Endothelial cell of umbilical vein (primary cell): ENCODE measurements around the gene UCK1.
"Not testable (repeated sequence)": the region's sequence is repeated elsewhere in the genome, so short reads cannot be mapped to it uniquely, and the experiment has no call there.

Source experiments
- GATA2 ChIP-seq: IDR thresholded peaks from 2 replicates; pipeline ENCODE4 v1.7.0; 2011; ENCODE audit warnings: low read depth, mild to moderate bottlenecking, moderate library complexity, mixed read lengths, low read length; ENCODE audit not compliant: insufficient read length, insufficient read depth
- JUN ChIP-seq: IDR thresholded peaks from 2 replicates; pipeline ENCODE4 v1.6.1; 2011; ENCODE audit warnings: borderline replicate concordance, low read depth; ENCODE audit not compliant: insufficient read length, insufficient read depth
- POLR2A ChIP-seq: IDR thresholded peaks from 2 replicates; pipeline ENCODE4 v1.6.1; 2012; ENCODE audit warnings: low read depth, mild to moderate bottlenecking, control low read depth, low read length
- POLR2AphosphoS5 ChIP-seq: IDR thresholded peaks from 2 replicates; pipeline ENCODE4 v1.6.1; 2012; ENCODE audit warnings: low read depth, mild to moderate bottlenecking, control low read depth, low read length, moderate library complexity; ENCODE audit not compliant: insufficient read depth
- TF ChIP-seq, protein P1 (sequence below): IDR thresholded peaks from 2 replicates; pipeline ENCODE4 v1.6.1; 2011; ENCODE audit not compliant: insufficient read depth, insufficient read length
- TF ChIP-seq, protein P2 (sequence below), 2 donors: IDR thresholded peaks; 1 replicate in 1 of 2; 2 replicates in 1 of 2; pipeline ENCODE4 v1.5.1; 2011; ENCODE audit warnings: low read length in 2 of 2, mild to moderate bottlenecking in 2 of 2, moderate library complexity in 2 of 2, control low read depth in 1 of 2, inconsistent platforms in 1 of 2, low read depth in 1 of 2; ENCODE audit not compliant: insufficient read depth in 1 of 2; ENCODE audit errors: extremely low read depth in 1 of 2

DNA sequence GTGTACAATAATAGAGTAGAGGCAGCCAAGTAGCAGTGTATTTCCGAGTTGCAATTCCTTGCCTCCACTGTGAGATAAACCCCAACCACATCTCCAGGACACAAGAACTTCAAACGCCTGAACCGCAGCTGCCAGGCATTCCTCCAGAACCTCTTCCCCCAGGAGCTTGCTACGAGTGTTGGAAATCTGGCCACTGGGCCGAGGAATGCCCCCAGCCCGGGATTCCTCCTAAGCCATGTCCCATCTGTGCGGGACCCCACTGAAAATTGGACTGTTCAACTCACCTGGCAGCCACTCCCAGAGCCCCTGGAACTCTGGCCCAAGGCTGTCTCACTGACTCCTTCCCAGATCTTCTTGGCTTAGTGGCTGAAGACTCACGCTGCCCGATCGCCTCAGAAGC is 18.1 kb upstream of the UCK1 start:
- TF ChIP-seq, protein P1, sequence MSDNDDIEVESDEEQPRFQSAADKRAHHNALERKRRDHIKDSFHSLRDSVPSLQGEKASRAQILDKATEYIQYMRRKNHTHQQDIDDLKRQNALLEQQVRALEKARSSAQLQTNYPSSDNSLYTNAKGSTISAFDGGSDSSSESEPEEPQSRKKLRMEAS, result not testable (repeated sequence)
- TF ChIP-seq POLR2AphosphoS5, POLR2A, JUN, GATA2: not testable (repeated sequence)
- TF ChIP-seq, protein P2, sequence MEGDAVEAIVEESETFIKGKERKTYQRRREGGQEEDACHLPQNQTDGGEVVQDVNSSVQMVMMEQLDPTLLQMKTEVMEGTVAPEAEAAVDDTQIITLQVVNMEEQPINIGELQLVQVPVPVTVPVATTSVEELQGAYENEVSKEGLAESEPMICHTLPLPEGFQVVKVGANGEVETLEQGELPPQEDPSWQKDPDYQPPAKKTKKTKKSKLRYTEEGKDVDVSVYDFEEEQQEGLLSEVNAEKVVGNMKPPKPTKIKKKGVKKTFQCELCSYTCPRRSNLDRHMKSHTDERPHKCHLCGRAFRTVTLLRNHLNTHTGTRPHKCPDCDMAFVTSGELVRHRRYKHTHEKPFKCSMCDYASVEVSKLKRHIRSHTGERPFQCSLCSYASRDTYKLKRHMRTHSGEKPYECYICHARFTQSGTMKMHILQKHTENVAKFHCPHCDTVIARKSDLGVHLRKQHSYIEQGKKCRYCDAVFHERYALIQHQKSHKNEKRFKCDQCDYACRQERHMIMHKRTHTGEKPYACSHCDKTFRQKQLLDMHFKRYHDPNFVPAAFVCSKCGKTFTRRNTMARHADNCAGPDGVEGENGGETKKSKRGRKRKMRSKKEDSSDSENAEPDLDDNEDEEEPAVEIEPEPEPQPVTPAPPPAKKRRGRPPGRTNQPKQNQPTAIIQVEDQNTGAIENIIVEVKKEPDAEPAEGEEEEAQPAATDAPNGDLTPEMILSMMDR (IDR thresholded peaks at IDR 0.05; ENCODE audit: extremely low read depth in 1 of 2, insufficient read depth in 1 of 2, low read depth in 1 of 2, low read length in 2 of 2), result not testable (repeated sequence)
